Loucy (cell line): Measurements from ENCODE around the gene UNC5C.

Source experiments
- H2AFZ ChIP-seq: fragments of 200-600 bp; sonication (generic); 2 replicates; pipeline ENCODE4 v1.6.0; 2016; ENCODE audit warnings: antibody characterized with exemption, mild to moderate bottlenecking, low read length, moderate library complexity
- H3F3A ChIP-seq: fragments of 200-600 bp; 2 replicates; pipeline ENCODE4 v1.6.0; 2016; ENCODE audit warnings: antibody characterized with exemption, low read depth, mild to moderate bottlenecking
- H3K27me3 ChIP-seq: fragments of 200-600 bp; sonication (generic); 2 replicates; pipeline ENCODE4 v1.6.1; 2014; ENCODE audit warnings: low read length, mild to moderate bottlenecking; ENCODE audit not compliant: insufficient read depth, poor library complexity, severe bottlenecking
- H3K36me3 ChIP-seq: fragments of 200-600 bp; sonication (generic); 2 replicates; pipeline ENCODE4 v1.6.1; 2016; ENCODE audit warnings: low read length; ENCODE audit not compliant: insufficient read depth
- H3K4me1 ChIP-seq: fragments of 200-600 bp; sonication (generic); 2 replicates; pipeline ENCODE4 v1.5.1; 2014; ENCODE audit warnings: low read length, mild to moderate bottlenecking; ENCODE audit not compliant: insufficient read depth, poor library complexity, severe bottlenecking
- H3K4me2 ChIP-seq: fragments of 200-600 bp; sonication (generic); 2 replicates; pipeline ENCODE4 v1.6.0; 2014; ENCODE audit warnings: antibody characterized with exemption, low read length, low read depth, mild to moderate bottlenecking; ENCODE audit not compliant: poor library complexity, severe bottlenecking
- H3K4me3 ChIP-seq: fragments of 200-600 bp; sonication (generic); 2 replicates; pipeline ENCODE4 v1.5.1; 2014; ENCODE audit warnings: low read length, mild to moderate bottlenecking, mixed read lengths; ENCODE audit not compliant: poor library complexity, severe bottlenecking
- H3K79me2 ChIP-seq: fragments of 200-600 bp; sonication (generic); 2 replicates; pipeline ENCODE4 v1.6.1; 2014; ENCODE audit warnings: low read length; ENCODE audit not compliant: insufficient read depth
- H3K9ac ChIP-seq: fragments of 200-600 bp; sonication (generic); 2 replicates; pipeline ENCODE4 v1.6.0; 2014; ENCODE audit warnings: mild to moderate bottlenecking, low read depth, low read length, moderate library complexity; ENCODE audit not compliant: poor library complexity, severe bottlenecking
- H3K9me2 ChIP-seq: fragments of 200-600 bp; sonication (generic); replicated peaks from 2 replicates; pipeline ENCODE4 v1.6.1; 2016; ENCODE audit warnings: low read depth, low read length, mixed read lengths
- H3K9me3 ChIP-seq: fragments of 200-600 bp; sonication (generic); 2 replicates; pipeline ENCODE4 v1.6.1; 2014; ENCODE audit warnings: mild to moderate bottlenecking, antibody characterized with exemption, low read length, low read depth; ENCODE audit not compliant: insufficient read depth
- H4K20me1 ChIP-seq: fragments of 200-600 bp; sonication (generic); 2 replicates; pipeline ENCODE4 v1.6.0; 2014; ENCODE audit warnings: antibody characterized with exemption, low read length, mild to moderate bottlenecking; ENCODE audit not compliant: insufficient read depth, poor library complexity, severe bottlenecking
- EZH2phosphoT487 ChIP-seq: fragments of 200-600 bp; IDR thresholded peaks from 2 replicates; pipeline ENCODE4 v1.6.1; 2018; ENCODE audit warnings: antibody characterized with exemption, mild to moderate bottlenecking, moderate library complexity, borderline replicate concordance
- TF ChIP-seq, protein P1 (sequence below): fragments of 200-600 bp; sonication (generic); conservative IDR thresholded peaks from 2 replicates; pipeline ENCODE4 v1.5.1; 2014; ENCODE audit warnings: mild to moderate bottlenecking, antibody characterized with exemption, low read length

The UNC5C gene

DNA sequence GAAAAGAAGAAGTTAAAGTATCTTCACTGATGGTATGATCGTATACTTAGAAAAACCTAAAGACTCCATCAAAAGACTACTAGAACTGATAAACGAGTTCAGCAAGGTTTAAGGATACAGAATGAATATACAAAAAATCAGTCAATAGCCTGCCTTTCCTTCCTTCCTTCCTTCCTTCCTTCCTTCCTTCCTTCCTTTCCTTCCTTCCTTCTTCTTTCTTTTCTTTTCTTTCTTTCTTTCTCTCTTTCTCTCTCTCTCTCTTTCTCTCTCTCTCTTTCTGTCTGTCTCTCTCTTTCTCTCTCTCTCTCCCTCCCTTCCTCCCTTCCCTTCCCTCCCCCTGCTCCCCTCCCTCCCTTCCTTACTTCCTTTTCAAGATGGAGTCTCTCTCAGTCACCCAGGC is 428.3 kb downstream of the UNC5C start:
- Histone ChIP-seq H3K36me3 (no peaks in the 10 kb centered on the region), H3K79me2 (no peaks in the 10 kb centered on the region), H3K4me1 (peaks cover 7% of the 10 kb centered on the region), H4K20me1 (no peaks in the 10 kb centered on the region), H3K9me2 (no peaks in the 10 kb centered on the region), H3K9ac (no peak overlapping the region), H3F3A (no peaks in the 10 kb centered on the region), H3K4me3 (no peak overlapping the region), H3K9me3 (no peaks in the 10 kb centered on the region), H2AFZ (no peak overlapping the region), H3K4me2 (no peak overlapping the region), H3K27me3 (no peaks in the 10 kb centered on the region)
- no peak for TF ChIP-seq EZH2phosphoT487
- TF ChIP-seq, protein P1, sequence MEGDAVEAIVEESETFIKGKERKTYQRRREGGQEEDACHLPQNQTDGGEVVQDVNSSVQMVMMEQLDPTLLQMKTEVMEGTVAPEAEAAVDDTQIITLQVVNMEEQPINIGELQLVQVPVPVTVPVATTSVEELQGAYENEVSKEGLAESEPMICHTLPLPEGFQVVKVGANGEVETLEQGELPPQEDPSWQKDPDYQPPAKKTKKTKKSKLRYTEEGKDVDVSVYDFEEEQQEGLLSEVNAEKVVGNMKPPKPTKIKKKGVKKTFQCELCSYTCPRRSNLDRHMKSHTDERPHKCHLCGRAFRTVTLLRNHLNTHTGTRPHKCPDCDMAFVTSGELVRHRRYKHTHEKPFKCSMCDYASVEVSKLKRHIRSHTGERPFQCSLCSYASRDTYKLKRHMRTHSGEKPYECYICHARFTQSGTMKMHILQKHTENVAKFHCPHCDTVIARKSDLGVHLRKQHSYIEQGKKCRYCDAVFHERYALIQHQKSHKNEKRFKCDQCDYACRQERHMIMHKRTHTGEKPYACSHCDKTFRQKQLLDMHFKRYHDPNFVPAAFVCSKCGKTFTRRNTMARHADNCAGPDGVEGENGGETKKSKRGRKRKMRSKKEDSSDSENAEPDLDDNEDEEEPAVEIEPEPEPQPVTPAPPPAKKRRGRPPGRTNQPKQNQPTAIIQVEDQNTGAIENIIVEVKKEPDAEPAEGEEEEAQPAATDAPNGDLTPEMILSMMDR = no peak

- Histone ChIP-seq H2AFZ (no peak overlapping the region), H3K4me1 (peaks cover 2% of the 10 kb centered on the region), H3K79me2 (no peaks in the 10 kb centered on the region), H3K4me3 (no peak overlapping the region), H3K4me2 (no peak overlapping the region), H3F3A (no peaks in the 10 kb centered on the region), H3K9ac (no peak overlapping the region), H3K9me2 (no peaks in the 10 kb centered on the region), H3K27me3 (no peaks in the 10 kb centered on the region), H3K9me3 (no peaks in the 10 kb centered on the region), H3K36me3 (no peaks in the 10 kb centered on the region), H4K20me1 (no peaks in the 10 kb centered on the region)
- TF ChIP-seq, protein P1 = no peak
- no peak for TF ChIP-seq EZH2phosphoT487
These were observed 430.3 kb downstream of the UNC5C start for GRCh38 chr4:95118497-95118896.

GRCh38 chr4:95114521-95114920 is 434.3 kb downstream of the UNC5C start:
- H3K4me3 ChIP-seq = no peak overlapping the region
- no peaks in the 10 kb centered on the region for H3K36me3 ChIP-seq
- TF ChIP-seq EZH2phosphoT487 = no peak
- TF ChIP-seq, protein P1 = no peak
- no peaks in the 10 kb centered on the region for H3K9me2 ChIP-seq
- H3F3A ChIP-seq = no peaks in the 10 kb centered on the region
- no peaks in the 10 kb centered on the region for H3K9me3 ChIP-seq
- no peak overlapping the region for H3K4me2 ChIP-seq
- no peak overlapping the region for H3K9ac ChIP-seq
- no peak overlapping the region for H2AFZ ChIP-seq
- H3K27me3 ChIP-seq = no peaks in the 10 kb centered on the region
- no peaks in the 10 kb centered on the region for H3K4me1 ChIP-seq
- no peaks in the 10 kb centered on the region for H4K20me1 ChIP-seq
- no peaks in the 10 kb centered on the region for H3K79me2 ChIP-seq
